Measurements from ENCODE around the gene ZNF726.

- TF ChIP-seq CTCF (IDR thresholded peaks at IDR 0.05): no peak
- TF ChIP-seq POLR2A (IDR thresholded peaks at IDR 0.05): no peak
- TF ChIP-seq EP300 (IDR thresholded peaks at IDR 0.05): no peak
These were observed 8.9 kb upstream of the ZNF726 start for GRCh38 chr19:23905771-23906170.

Measured in ovary (tissue), 3 donors.